ENCODE measurements around the gene KRT13.

DNA sequence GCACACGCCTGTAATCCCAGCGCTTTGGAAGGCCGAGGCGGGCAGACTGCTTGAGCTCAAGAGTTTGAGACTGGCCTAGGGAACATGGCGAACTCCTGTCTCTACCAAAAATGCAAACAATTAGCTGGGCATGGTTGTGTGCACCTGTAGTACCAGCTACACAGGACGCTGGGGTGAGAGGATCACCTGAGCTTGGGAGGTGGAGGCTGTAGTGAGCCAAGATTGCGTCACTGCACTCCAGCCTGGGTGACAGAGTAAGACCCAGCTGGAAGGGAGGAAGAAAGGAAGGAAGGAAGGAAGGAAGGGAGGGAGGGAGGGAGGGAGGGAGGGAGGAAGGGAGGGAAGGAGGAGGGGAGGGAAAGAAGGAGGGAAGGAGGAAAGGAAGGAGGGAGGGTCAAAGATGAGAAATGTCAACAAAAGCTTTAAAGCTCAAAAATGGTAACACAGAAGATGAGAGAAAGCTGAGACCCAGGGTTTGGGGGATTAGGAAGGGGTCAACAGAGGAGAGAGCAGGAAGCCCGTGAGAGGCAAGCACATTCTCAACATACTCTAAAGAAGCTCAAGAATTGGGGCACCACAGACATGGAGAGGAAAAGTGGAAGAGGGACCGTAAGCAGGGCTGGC, 27.6 kb upstream of the KRT13 start:
- TF ChIP-seq, protein P1, sequence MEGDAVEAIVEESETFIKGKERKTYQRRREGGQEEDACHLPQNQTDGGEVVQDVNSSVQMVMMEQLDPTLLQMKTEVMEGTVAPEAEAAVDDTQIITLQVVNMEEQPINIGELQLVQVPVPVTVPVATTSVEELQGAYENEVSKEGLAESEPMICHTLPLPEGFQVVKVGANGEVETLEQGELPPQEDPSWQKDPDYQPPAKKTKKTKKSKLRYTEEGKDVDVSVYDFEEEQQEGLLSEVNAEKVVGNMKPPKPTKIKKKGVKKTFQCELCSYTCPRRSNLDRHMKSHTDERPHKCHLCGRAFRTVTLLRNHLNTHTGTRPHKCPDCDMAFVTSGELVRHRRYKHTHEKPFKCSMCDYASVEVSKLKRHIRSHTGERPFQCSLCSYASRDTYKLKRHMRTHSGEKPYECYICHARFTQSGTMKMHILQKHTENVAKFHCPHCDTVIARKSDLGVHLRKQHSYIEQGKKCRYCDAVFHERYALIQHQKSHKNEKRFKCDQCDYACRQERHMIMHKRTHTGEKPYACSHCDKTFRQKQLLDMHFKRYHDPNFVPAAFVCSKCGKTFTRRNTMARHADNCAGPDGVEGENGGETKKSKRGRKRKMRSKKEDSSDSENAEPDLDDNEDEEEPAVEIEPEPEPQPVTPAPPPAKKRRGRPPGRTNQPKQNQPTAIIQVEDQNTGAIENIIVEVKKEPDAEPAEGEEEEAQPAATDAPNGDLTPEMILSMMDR (IDR thresholded peaks at IDR 0.05): no peak
- TF ChIP-seq HMGA2 (CRISPR knock-in tag; IDR thresholded peaks at IDR 0.05): no peak
- TF ChIP-seq, protein P2, sequence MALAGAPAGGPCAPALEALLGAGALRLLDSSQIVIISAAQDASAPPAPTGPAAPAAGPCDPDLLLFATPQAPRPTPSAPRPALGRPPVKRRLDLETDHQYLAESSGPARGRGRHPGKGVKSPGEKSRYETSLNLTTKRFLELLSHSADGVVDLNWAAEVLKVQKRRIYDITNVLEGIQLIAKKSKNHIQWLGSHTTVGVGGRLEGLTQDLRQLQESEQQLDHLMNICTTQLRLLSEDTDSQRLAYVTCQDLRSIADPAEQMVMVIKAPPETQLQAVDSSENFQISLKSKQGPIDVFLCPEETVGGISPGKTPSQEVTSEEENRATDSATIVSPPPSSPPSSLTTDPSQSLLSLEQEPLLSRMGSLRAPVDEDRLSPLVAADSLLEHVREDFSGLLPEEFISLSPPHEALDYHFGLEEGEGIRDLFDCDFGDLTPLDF (CRISPR knock-in tag; IDR thresholded peaks at IDR 0.05): no peak
- TF ChIP-seq, protein P3, sequence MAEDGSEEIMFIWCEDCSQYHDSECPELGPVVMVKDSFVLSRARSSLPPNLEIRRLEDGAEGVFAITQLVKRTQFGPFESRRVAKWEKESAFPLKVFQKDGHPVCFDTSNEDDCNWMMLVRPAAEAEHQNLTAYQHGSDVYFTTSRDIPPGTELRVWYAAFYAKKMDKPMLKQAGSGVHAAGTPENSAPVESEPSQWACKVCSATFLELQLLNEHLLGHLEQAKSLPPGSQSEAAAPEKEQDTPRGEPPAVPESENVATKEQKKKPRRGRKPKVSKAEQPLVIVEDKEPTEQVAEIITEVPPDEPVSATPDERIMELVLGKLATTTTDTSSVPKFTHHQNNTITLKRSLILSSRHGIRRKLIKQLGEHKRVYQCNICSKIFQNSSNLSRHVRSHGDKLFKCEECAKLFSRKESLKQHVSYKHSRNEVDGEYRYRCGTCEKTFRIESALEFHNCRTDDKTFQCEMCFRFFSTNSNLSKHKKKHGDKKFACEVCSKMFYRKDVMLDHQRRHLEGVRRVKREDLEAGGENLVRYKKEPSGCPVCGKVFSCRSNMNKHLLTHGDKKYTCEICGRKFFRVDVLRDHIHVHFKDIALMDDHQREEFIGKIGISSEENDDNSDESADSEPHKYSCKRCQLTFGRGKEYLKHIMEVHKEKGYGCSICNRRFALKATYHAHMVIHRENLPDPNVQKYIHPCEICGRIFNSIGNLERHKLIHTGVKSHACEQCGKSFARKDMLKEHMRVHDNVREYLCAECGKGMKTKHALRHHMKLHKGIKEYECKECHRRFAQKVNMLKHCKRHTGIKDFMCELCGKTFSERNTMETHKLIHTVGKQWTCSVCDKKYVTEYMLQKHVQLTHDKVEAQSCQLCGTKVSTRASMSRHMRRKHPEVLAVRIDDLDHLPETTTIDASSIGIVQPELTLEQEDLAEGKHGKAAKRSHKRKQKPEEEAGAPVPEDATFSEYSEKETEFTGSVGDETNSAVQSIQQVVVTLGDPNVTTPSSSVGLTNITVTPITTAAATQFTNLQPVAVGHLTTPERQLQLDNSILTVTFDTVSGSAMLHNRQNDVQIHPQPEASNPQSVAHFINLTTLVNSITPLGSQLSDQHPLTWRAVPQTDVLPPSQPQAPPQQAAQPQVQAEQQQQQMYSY (CRISPR knock-in tag; IDR thresholded peaks at IDR 0.05): no peak
- TF ChIP-seq, protein P4, sequence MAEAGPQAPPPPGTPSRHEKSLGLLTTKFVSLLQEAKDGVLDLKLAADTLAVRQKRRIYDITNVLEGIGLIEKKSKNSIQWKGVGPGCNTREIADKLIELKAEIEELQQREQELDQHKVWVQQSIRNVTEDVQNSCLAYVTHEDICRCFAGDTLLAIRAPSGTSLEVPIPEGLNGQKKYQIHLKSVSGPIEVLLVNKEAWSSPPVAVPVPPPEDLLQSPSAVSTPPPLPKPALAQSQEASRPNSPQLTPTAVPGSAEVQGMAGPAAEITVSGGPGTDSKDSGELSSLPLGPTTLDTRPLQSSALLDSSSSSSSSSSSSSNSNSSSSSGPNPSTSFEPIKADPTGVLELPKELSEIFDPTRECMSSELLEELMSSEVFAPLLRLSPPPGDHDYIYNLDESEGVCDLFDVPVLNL (CRISPR knock-in tag; IDR thresholded peaks at IDR 0.05; ENCODE audit: borderline replicate concordance, low read depth): no peak
